Neural cell (in vitro differentiated cells): ENCODE measurements around the gene ASIC1. TPM values are rescaled to one million over a fixed set of nuclear protein-coding genes. Genes with fewer than 3 reads are reported as not detected.

Source experiments
- H2AFZ ChIP-seq: fragments of 200-600, 300-800 bp; sonication (generic), shearing (Covaris generic); 2 replicates; pipeline ENCODE4 v1.6.0; 2014; ENCODE audit warnings: low read depth, mild to moderate bottlenecking, antibody characterized with exemption, low read length, moderate library complexity
- H3F3A ChIP-seq: fragments of 200-600 bp; shearing (Covaris generic); 2 replicates; pipeline ENCODE4 v1.6.1; 2016; ENCODE audit warnings: mild to moderate bottlenecking, moderate library complexity, mixed read lengths, antibody characterized with exemption, low read length; ENCODE audit not compliant: insufficient read depth, poor library complexity, severe bottlenecking
- H3K27ac ChIP-seq: fragments of 200-600, 300-800 bp; sonication (generic), shearing (Covaris generic); 2 replicates; pipeline ENCODE4 v1.5.1; 2014; ENCODE audit warnings: mild to moderate bottlenecking, low read length, moderate library complexity
- H3K27me3 ChIP-seq: fragments of 300-800, 200-600 bp; sonication (generic), shearing (Covaris generic); 2 replicates; pipeline ENCODE4 v1.6.0; 2014; ENCODE audit warnings: mild to moderate bottlenecking, low read depth, low read length, moderate library complexity; ENCODE audit not compliant: insufficient read depth
- H3K36me3 ChIP-seq: fragments of 300-800, 200-600 bp; sonication (generic), shearing (Covaris generic); 2 replicates; pipeline ENCODE4 v1.5.1; 2014; ENCODE audit warnings: mild to moderate bottlenecking, antibody characterized with exemption, low read length, moderate library complexity; ENCODE audit not compliant: insufficient read depth
- H3K4me2 ChIP-seq: fragments of 300-800, 200-600 bp; sonication (generic), shearing (Covaris generic); 2 replicates; pipeline ENCODE4 v1.6.0; 2014; ENCODE audit warnings: mild to moderate bottlenecking, low read length
- H3K4me3 ChIP-seq: fragments of 300-800, 200-600 bp; sonication (generic), shearing (Covaris generic); 2 replicates; pipeline ENCODE4 v1.5.1; 2014; ENCODE audit warnings: mild to moderate bottlenecking, low read length, moderate library complexity
- H3K79me2 ChIP-seq: fragments of 200-600 bp; shearing (Covaris generic); replicated peaks from 2 replicates; pipeline ENCODE4 v1.6.0; 2014; ENCODE audit warnings: mild to moderate bottlenecking, low read length, moderate library complexity; ENCODE audit not compliant: insufficient read depth
- H3K9ac ChIP-seq: fragments of 300-800, 200-600 bp; sonication (generic), shearing (Covaris generic); 2 replicates; pipeline ENCODE4 v1.6.1; 2016; ENCODE audit warnings: mild to moderate bottlenecking, low read length, mixed read lengths
- H3K9me2 ChIP-seq: fragments of 200-600 bp; shearing (Covaris generic); 2 replicates; pipeline ENCODE4 v1.6.1; 2016; ENCODE audit warnings: mild to moderate bottlenecking, low read length, mixed read lengths; ENCODE audit not compliant: insufficient read depth
- H3K9me3 ChIP-seq: fragments of 200-600, 300-800 bp; sonication (generic), shearing (Covaris generic); 2 replicates; pipeline ENCODE4 v1.6.1; 2016; ENCODE audit warnings: mild to moderate bottlenecking, mixed run types, low read length, moderate library complexity, mixed read lengths
- H4K20me1 ChIP-seq: fragments of 200-600 bp; shearing (Covaris generic); 2 replicates; pipeline ENCODE4 v1.6.1; 2016; ENCODE audit warnings: mild to moderate bottlenecking, mixed run types; ENCODE audit not compliant: insufficient read depth
- EP300 ChIP-seq: fragments of 450-650 bp; conservative IDR thresholded peaks from 2 replicates; pipeline ENCODE4 v1.6.1; 2014; ENCODE audit warnings: antibody characterized with exemption, mild to moderate bottlenecking, moderate library complexity; ENCODE audit not compliant: poor library complexity, severe bottlenecking
- EZH2 ChIP-seq: fragments of 200-600, 300-800 bp; shearing (Covaris generic), sonication (generic); IDR thresholded peaks from 2 replicates; pipeline ENCODE4 v1.6.1; 2014; ENCODE audit warnings: antibody characterized with exemption, low read length, borderline replicate concordance, mild to moderate bottlenecking; ENCODE audit not compliant: insufficient read depth, poor library complexity, severe bottlenecking
- MXI1 ChIP-seq: fragments of 450-650 bp; conservative IDR thresholded peaks from 2 replicates; pipeline ENCODE4 v1.6.1; 2014; ENCODE audit warnings: antibody characterized with exemption, mild to moderate bottlenecking; ENCODE audit not compliant: poor library complexity, severe bottlenecking
- POLR2AphosphoS5 ChIP-seq: IDR thresholded peaks from 2 replicates; pipeline ENCODE4 v1.6.1; 2012
- RAD21 ChIP-seq: fragments of 450-650 bp; conservative IDR thresholded peaks from 2 replicates; pipeline ENCODE4 v1.6.1; 2014; ENCODE audit warnings: antibody characterized with exemption, mild to moderate bottlenecking, moderate library complexity
- SMC3 ChIP-seq: fragments of 450-650 bp; conservative IDR thresholded peaks from 2 replicates; pipeline ENCODE4 v1.6.1; 2014; ENCODE audit warnings: antibody characterized with exemption, mild to moderate bottlenecking, moderate library complexity; ENCODE audit not compliant: poor library complexity
- TAF1 ChIP-seq: IDR thresholded peaks from 2 replicates; pipeline ENCODE4 v1.6.1; 2012; ENCODE audit warnings: low read depth
- polyA plus RNA-seq: library from polyadenylated mRNA; depleted of rRNA; stranded (reverse); fragments of >200 nt; gene quantifications from 2 replicates; pipeline ENCODE4 v1.2.3, GENCODE V29; 2014
- TF ChIP-seq, protein P1 (sequence below): fragments of 450-650 bp; IDR thresholded peaks from 2 replicates; pipeline ENCODE4 v1.5.1; 2014; ENCODE audit warnings: antibody characterized with exemption, mild to moderate bottlenecking, moderate library complexity; ENCODE audit not compliant: poor library complexity, severe bottlenecking
- TF ChIP-seq, protein P2 (sequence below): IDR thresholded peaks from 2 replicates; pipeline ENCODE4 v1.6.1; 2012; ENCODE audit warnings: borderline replicate concordance

Gene ASIC1
- polyA plus RNA-seq, 1 donor from 2014 or later: 8.0 TPM

DNA sequence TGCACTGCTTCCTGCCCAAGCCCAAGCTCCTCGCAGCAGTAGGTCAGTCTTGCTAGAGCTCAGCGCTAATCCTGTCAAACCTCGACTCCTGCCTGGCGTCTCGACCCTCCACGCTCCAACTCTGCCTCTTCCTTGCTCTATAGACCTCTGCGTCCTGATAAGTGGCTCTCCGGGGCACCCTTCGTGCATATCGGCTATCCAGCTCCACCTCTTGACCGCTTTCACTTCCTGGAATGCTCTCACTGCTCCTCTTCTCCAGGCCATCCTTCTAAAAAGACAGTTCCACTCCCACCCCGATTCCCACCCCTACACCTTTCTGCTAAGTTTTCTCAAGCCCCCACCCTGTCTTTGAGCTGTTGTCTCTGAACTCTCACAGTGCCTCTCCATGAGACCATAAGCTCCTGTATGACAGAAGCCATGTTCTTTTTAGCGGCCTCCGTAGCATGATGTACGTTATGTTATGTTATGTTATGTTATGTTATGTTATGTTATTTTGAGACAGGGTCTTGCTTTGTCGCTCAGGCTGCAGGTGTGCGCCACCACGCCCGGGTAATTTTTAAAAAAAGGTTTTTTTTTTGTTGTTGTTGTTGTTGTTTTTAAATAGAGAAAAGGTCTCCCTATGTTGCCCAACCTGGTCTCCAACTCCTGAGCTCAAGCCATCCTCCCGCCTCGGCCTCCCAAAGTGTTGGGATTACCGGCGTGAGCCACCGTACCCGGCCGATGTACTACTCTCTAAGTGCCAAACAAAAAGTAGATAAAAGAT, 55.2 kb downstream of the ASIC1 start:
- H3F3A ChIP-seq: no peaks in the 10 kb centered on the region
- peak overlapping the region; percentile 59 for H3K4me2 ChIP-seq
- no peaks in the 10 kb centered on the region for H3K9me2 ChIP-seq
- peaks cover 4% of the 10 kb centered on the region for H3K79me2 ChIP-seq
- peak overlapping the region; percentile 75 for H3K4me3 ChIP-seq
- H4K20me1 ChIP-seq: no peaks in the 10 kb centered on the region
- H3K36me3 ChIP-seq: no peaks in the 10 kb centered on the region
- H3K27ac ChIP-seq: peak overlapping the region; percentile 92
- H3K27me3 ChIP-seq: no peaks in the 10 kb centered on the region
- H2AFZ ChIP-seq: peak overlapping the region; percentile 58
- H3K9me3 ChIP-seq: no peaks in the 10 kb centered on the region
- peak overlapping the region; percentile 85 for H3K9ac ChIP-seq
- TF ChIP-seq SMC3 (peak; percentile 42), RAD21 (peak; percentile 33)
- TF ChIP-seq, protein P1, sequence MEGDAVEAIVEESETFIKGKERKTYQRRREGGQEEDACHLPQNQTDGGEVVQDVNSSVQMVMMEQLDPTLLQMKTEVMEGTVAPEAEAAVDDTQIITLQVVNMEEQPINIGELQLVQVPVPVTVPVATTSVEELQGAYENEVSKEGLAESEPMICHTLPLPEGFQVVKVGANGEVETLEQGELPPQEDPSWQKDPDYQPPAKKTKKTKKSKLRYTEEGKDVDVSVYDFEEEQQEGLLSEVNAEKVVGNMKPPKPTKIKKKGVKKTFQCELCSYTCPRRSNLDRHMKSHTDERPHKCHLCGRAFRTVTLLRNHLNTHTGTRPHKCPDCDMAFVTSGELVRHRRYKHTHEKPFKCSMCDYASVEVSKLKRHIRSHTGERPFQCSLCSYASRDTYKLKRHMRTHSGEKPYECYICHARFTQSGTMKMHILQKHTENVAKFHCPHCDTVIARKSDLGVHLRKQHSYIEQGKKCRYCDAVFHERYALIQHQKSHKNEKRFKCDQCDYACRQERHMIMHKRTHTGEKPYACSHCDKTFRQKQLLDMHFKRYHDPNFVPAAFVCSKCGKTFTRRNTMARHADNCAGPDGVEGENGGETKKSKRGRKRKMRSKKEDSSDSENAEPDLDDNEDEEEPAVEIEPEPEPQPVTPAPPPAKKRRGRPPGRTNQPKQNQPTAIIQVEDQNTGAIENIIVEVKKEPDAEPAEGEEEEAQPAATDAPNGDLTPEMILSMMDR: no peak

DNA sequence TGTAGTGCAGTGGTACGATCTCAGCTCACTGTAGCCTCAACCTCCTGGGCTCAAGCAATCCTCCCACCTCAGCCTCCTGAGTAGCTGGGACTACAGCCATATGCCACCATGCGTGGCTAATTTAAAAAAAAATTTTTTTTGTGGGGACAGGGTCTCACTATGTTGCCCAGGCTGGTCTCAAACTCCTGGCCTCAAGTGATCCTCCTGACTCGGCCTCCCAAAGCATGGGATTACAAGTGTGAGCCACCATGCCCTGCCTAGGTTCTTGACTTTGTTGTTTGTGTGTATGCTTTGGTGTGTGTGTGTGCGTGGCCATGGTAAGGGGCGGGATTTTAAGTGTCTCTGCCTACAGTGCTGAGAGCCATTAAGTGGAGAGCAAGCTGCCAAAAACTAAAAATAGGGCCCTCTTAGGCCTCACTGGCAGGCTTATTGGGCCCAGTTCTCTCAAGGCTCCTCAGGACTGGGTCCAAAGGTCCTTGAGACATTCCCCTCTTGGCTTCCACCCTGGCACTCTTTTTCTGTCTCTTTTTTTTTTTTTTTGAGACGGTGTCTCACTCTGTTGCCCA, 59.7 kb downstream of the ASIC1 start:
- no peak overlapping the region for H3K27ac ChIP-seq
- H3F3A ChIP-seq: no peaks in the 10 kb centered on the region
- H3K79me2 ChIP-seq: peaks cover 4% of the 10 kb centered on the region
- H4K20me1 ChIP-seq: no peaks in the 10 kb centered on the region
- no peak overlapping the region for H3K4me2 ChIP-seq
- H3K36me3 ChIP-seq: no peaks in the 10 kb centered on the region
- TF ChIP-seq, protein P1: no peak
- TF ChIP-seq, protein P2, sequence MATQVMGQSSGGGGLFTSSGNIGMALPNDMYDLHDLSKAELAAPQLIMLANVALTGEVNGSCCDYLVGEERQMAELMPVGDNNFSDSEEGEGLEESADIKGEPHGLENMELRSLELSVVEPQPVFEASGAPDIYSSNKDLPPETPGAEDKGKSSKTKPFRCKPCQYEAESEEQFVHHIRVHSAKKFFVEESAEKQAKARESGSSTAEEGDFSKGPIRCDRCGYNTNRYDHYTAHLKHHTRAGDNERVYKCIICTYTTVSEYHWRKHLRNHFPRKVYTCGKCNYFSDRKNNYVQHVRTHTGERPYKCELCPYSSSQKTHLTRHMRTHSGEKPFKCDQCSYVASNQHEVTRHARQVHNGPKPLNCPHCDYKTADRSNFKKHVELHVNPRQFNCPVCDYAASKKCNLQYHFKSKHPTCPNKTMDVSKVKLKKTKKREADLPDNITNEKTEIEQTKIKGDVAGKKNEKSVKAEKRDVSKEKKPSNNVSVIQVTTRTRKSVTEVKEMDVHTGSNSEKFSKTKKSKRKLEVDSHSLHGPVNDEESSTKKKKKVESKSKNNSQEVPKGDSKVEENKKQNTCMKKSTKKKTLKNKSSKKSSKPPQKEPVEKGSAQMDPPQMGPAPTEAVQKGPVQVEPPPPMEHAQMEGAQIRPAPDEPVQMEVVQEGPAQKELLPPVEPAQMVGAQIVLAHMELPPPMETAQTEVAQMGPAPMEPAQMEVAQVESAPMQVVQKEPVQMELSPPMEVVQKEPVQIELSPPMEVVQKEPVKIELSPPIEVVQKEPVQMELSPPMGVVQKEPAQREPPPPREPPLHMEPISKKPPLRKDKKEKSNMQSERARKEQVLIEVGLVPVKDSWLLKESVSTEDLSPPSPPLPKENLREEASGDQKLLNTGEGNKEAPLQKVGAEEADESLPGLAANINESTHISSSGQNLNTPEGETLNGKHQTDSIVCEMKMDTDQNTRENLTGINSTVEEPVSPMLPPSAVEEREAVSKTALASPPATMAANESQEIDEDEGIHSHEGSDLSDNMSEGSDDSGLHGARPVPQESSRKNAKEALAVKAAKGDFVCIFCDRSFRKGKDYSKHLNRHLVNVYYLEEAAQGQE: no peak
- TF ChIP-seq MXI1: no peak
- TF ChIP-seq TAF1: no peak
- TF ChIP-seq SMC3: no peak
- no peak for TF ChIP-seq RAD21
- TF ChIP-seq EZH2: no peak
- no peak for TF ChIP-seq EP300
- TF ChIP-seq POLR2AphosphoS5: no peak
- no peak overlapping the region for H3K4me3 ChIP-seq
- H3K9me3 ChIP-seq: no peaks in the 10 kb centered on the region
- H3K9me2 ChIP-seq: no peaks in the 10 kb centered on the region
- no peak overlapping the region for H2AFZ ChIP-seq
- no peaks in the 10 kb centered on the region for H3K27me3 ChIP-seq
- no peak overlapping the region for H3K9ac ChIP-seq
